ENCODE data around the gene VWCE.

DNA sequence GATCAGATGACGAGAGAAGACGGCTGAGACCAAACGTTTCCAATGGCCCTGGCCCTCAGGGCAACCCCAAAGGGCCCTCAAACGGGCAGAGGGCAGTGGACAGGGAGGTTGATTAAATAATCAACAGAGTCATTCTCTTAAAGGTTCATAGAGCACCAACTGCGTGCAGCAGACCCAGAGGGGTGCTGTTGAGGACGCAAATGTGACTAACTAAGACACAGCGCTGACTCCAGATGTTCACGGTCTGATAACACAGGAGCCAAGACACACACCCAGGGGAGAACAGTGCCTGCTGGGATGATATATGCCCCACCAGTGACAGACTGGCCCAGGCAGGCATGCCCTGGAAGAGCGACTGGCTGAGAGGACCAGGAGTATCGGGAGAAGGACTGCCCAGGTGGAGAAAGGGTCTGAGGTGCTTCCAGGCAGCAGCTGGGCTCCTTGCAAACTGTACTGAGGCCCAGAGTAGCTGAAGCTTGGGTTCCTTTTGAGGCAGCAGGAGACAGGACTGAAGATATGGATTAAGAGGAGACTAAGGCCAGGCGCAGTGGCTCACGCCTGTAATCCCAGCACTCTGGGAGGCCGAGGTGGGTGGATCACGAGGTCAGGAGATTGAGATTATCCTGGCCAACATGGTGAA lies 7.7 kb downstream of the VWCE start:
- TF ChIP-seq, protein P1, sequence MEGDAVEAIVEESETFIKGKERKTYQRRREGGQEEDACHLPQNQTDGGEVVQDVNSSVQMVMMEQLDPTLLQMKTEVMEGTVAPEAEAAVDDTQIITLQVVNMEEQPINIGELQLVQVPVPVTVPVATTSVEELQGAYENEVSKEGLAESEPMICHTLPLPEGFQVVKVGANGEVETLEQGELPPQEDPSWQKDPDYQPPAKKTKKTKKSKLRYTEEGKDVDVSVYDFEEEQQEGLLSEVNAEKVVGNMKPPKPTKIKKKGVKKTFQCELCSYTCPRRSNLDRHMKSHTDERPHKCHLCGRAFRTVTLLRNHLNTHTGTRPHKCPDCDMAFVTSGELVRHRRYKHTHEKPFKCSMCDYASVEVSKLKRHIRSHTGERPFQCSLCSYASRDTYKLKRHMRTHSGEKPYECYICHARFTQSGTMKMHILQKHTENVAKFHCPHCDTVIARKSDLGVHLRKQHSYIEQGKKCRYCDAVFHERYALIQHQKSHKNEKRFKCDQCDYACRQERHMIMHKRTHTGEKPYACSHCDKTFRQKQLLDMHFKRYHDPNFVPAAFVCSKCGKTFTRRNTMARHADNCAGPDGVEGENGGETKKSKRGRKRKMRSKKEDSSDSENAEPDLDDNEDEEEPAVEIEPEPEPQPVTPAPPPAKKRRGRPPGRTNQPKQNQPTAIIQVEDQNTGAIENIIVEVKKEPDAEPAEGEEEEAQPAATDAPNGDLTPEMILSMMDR (IDR thresholded peaks at IDR 0.05; ENCODE audit: low read depth, low read length): no peak
- TF ChIP-seq EZH2phosphoT487 (IDR thresholded peaks at IDR 0.05; ENCODE audit: low read depth): no peak

All from OCI-LY3 (cell line).